ENCODE results near the gene STX2. TPM values are rescaled to one million over a fixed set of nuclear protein-coding genes. Genes with fewer than 3 reads are reported as not detected.

Gene STX2
- total and polyA plus RNA-seq, 10 of the 15 experiments (the other 5 are each of a cell fraction or from before 2014, with no cell fraction given): 6.0 to 22.2 (median 10.0) TPM

DNA sequence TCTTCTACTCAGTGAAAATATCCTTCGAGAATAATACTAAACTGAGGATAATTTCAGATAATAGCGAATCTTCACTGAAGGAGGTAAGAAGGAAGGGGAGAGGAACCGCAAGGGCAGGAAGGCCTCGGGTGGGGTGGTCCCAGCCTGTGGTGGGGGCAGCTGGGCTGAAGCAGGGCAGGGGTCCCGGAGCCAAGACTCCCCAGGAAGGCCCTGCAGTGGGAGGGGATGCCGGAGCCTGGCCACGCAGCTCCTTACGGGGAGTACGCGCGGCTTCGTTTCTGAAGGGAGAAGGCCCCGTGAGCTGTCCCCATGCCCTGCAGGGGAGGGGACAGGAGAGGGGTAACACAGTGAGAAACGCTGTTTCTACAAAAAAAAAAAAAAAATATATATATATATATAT lies 21.2 kb downstream of the STX2 start (continued):
- TF ChIP-seq ZBTB33 (IDR thresholded peaks at IDR 0.05): no peak
- TF ChIP-seq SUPT20H (IDR thresholded peaks at IDR 0.05; ENCODE audit: borderline replicate concordance, control insufficient read depth, low read depth, low read length): no peak
- TF ChIP-seq HSF1 (IDR thresholded peaks at IDR 0.05; ENCODE audit: low read depth, low read length): no peak
- TF ChIP-seq ZBTB4 (CRISPR knock-in tag; IDR thresholded peaks at IDR 0.05): no peak
- no peak for TF ChIP-seq SUZ12 (IDR thresholded peaks at IDR 0.05; ENCODE audit: unreplicated experiment)
- TF ChIP-seq MEF2A (IDR thresholded peaks at IDR 0.05; ENCODE audit: insufficient read depth, low read depth, low read length): no peak
- no peak for TF ChIP-seq FOXM1 (IDR thresholded peaks at IDR 0.05; ENCODE audit: low read depth, low read length)

Measured in GM12878 (cell line).